Stimulated activated CD8-positive, alpha-beta memory T cell treated with anti-CD3 and anti-CD28 coated beads, Interleukin-4, amount 100 ng/mL, for 24 hours (primary cell): ENCODE data around the gene PAX6.

ENCODE experiments used
- DNase-seq: peaks from one replicate; pipeline ENCODE4 v3.0.0-alpha.2; 2020; ENCODE audit warnings: low read depth

The PAX6 gene

DNA sequence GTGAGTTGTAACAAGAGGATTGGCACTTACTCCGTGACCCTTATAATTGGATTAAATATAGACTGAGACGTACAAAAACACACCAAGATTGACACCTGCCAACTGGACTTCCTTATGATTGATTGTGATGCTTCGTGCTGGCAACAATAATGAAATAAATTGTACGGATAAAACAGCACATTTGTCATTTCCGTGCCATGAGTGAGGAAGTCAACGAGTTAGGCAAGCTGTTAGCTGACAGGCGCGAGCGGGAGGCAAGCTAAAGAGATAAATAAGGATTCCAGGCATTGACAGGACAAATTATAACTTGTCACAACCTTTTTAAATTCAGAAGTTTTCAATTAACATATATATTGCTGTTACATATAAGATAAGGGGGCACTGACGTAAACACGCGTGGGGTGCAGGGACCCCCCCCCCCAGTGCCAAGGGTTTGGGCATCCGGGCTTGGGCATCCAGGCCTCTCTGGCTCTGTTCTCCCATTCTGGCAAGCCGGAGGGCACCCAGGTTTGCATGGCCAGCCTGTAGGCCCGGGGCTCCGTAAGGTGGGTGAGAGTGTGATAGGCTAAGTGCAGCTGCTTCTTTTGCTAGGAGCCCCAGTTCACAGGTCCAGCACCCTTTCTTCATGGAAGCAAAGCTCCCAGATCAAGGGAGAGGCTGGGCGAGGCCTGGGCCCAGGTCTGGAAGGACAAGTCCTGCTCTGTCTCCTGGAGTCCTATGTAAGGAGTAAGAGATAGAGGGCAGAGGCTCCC lies 11.2 kb upstream of the PAX6 start:
- DNase-seq = no peak

DNA sequence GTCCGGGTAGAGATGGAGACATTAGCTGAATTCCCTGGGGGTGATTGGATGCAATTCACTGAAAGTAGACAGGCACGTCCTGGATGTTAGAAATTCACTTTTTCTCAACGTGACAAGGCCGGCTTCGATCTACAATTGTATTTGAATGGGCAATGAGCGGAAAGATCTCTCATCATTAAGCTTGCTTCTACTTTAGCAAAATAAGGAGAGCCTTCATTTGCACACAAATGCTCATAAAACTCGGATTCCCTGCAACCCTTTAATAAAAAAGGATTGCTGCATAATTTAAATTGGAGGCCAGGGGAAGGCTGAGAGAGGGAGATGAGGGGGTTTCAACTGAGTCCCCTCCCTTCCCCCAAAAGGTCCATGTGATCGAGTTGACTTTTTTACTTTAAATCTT lies 10.6 kb upstream of the PAX6 start:
- DNase-seq = no peak

DNA sequence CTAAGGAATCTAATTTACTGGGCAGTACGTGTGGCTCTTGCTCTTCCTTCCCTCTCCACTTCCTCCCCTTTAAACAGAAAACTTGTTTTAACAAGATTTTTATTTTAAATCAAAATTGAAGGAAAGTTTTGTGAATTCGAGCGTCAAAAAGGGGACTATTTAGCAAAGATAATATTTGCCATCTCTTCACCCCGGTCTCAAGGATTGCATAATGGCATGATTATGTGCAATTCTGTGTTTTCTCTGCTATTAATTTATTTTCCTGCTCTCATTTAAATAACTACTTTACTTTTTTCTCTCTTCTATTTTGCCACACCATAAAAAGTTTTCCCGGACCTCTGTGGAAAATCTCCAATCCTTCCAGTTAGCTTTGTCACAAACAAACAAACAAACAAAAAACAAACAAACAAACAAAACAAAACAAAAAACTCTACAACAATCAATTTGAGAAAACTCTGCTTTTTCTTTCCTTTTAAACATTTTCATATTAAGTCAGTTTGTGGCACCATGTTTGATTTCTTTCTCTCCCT lies 10.2 kb upstream of the PAX6 start:
- no peak for DNase-seq

DNA sequence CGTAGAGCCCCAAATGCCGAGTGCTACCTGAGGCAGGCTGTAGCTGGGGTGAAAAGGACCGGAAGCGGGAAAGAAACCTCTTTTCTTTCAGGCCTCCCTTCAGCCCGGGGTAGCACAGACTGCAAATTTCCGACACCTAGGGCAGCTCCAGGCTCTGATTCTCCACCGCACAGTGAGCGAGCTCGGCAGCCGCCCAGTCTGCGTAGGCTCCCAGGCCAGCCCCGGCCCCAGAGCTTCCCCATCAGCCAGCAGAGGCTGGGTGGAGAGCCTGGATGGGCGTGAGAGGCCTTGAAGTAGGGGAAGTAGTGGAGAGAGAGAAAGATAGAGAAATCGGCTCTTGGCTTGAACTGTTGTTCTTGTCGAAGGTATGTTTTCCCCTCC lies 9.3 kb upstream of the PAX6 start:
- no peak for DNase-seq

DNA sequence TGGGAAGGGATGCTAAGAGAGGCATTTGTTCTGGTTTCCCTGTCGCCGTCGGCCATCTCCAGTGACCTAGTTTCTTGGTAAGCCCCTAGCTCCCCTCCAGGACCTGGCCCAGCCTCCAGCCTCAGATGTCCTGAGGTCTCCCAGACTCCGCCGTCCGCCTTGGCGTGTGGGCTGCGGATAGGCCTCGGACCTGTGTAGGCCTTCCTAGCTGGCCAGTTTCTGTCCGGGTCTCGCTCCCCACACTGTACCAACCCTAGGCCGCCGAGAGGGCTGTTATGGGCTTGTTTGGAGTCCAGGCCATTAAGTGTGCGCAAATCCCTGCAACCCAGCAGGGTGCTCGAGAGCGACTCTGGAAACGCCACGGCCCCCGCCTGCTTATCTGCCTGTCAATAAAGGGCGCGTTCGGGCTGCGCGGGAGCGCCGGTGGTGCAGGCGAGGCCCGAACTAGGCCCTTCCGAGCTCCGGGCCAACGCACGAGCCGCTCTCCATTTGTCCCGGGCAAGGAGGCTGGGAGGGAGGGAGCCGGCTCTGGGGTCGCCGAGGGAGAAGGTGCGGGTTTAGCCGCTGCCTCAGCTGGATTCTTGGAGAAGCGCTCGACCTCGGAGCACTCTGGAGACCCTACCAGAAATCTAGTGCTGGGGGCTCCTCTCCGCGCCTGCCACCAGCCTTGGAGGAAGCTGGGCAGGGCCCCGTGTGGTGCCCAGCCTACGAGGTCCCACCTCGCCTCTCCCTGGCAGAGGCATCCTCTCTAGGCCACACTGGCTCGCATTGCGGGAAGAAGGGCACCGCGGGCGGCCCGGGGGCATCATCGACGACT lies 8.7 kb upstream of the PAX6 start:
- DNase-seq = no peak

DNA sequence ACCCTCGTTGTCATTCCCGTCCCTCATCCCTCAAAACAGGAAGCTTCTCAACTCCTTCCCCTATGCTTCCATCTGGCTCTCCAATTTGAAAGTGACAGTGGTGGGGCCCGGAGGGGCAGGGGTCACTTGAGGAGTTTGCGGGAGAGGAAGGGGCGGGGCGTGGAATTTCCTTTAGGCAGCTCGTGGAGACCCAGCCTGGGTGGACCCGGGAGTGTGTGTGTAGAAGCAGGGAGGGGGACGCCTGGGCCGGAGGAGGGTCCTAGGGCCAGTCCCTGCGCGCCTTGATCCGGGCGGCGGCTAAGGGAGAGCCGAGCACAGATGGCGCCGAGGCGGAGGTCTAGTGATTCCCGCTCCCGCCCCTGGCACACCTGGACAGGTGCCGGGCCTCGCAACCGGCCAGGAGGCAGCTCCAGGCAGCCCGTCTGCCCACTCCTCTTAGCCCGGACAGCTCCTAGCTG lies 7.8 kb upstream of the PAX6 start:
- DNase-seq = no peak

DNA sequence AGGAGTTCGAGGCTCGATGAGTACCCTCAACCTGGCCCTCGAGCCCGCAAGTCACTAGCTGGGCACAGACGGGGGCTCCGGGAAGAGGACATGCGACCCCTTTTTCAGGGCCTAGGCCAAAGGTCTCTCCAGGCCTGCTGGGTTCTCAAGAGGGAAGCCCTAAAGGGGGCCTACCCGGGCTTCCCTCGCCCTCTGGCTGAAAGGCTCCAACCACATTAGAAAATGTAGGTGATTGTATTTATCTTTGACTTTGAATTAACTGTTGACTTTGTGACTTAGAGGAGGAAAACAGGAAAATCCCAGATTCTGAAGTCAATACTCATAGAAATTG lies 7.3 kb upstream of the PAX6 start:
- no peak for DNase-seq

DNA sequence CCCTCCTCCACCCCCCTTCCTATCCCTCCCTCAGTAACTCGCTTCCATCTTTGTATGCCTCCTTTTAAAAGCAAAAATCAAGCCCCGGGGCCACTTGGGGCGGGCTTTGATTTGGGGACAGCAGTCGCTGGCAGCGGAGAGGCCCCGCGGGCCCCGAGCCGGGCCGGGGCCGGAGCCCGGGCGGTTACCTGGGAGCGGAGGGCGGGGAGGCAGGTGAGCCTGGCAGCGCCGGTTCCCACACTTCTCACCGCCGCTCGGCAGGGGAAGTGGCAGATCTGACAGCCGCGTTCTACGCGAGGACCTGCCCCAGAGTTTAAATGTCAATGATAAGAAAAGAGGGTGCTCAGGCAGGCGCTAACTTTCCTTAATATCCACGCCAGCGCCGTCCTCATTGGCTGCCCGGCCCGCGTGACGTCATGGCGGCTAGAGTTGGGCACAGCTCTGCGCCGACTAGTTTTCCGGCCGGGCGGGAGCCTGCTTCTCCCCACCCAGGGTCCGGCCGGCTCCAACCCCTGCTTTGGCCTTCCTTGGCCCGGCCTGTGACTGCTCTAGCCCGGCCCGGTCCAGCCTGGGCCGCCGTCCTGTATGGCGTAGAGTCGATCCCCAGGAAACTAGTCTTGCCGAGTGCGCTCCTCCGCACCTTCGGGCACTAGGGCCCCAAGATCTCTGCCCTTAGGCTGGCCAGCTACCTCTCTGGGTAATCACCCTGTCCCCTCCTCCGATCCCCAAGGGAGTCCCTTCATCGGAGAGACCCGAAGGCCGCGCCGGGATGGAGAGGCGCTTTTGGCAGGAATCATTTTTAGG lies 6.7 kb upstream of the PAX6 start:
- no peak for DNase-seq

DNA sequence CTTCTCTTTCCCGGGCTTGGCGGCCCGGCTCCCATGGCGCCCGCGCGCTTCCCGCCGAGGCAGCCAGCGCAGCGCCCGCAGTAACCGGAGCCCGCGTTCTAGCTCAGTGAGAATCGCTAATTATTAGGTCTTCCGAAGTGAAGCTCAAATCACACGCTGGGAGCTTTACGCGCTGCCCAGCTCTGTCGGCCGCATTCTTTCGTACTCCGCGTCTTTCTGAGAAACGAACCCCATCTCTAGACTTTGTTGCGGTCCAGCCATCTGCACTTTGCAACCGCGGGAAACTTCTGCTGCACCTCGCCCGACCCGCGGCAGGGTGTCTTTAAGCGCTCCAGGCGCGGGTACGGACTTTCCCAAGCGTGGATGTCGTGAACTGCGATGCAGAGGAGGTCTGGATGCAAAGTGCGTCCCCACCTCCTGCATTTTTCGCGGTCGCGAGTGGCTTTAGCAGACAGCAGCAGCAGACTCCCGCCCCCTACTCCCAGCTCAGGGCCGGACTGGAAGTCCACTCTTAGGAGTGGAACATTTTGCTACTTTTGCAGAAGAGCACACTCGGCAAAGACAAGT lies 6.0 kb upstream of the PAX6 start:
- no peak for DNase-seq

DNA sequence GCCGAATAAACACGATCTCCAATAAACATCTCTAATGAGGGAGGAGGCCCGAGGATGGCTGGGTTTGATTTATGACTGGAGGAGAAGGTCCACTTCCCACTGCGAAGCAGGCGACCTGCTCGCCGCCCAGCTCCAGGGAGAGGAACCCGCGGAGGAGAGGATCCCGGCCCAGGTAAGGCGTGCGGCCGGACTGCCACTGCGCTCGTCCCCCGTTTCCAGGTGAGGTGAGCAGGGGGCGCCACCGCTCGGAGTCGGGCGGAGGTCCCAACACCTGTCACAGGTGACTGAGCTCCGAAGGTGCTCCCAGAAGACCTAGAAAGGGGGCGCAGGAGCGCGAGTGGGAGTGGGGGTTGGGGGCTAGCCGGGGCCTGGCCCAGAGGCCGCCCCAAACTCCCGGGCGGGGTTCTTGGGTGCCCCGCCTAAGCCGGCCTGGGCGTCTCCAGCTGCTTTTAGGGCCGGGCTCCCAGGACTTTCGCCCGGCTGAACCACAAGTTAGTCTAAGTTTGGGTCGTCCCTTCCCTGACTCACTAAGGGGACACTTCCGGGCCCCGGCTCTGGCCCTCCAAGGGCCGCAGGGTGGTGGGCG lies 5.4 kb upstream of the PAX6 start:
- DNase-seq = no peak

DNA sequence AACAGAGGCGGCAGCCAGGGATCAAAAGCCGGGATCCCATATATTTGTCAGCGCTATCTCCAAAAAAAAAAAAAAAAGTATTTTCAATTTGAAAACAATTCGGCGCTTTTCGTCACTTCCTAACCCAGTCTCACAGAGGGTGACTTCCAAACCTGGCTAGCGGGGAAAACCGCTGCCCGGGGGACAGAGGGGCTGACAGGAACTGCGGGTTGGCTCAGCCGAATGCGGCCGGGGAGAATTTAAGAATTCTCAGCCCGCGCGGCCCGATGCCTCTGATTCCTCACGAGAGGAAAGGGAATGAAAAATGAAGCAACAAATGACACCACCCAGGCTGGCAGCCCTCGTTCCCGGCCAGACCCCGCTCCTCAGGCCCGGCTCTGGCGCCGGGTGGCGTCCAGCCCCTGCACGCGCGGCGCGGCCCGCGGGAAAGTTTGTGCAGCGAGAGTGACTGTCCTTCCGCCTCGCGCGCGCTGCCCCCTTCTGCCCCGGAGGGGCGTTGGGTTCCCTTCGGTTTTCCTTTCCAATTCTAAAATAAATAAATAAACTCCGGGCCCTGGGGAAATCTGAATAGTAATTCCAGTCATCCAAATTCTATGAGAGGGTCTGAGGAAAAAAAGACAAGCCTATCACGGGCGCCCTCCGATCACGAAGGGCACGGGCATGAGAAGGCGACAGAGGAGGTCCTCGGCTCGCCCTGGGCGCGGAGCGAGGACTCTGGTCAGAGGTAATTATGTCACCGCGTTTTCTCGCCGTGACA lies 4.8 kb upstream of the PAX6 start:
- DNase-seq = no peak

DNA sequence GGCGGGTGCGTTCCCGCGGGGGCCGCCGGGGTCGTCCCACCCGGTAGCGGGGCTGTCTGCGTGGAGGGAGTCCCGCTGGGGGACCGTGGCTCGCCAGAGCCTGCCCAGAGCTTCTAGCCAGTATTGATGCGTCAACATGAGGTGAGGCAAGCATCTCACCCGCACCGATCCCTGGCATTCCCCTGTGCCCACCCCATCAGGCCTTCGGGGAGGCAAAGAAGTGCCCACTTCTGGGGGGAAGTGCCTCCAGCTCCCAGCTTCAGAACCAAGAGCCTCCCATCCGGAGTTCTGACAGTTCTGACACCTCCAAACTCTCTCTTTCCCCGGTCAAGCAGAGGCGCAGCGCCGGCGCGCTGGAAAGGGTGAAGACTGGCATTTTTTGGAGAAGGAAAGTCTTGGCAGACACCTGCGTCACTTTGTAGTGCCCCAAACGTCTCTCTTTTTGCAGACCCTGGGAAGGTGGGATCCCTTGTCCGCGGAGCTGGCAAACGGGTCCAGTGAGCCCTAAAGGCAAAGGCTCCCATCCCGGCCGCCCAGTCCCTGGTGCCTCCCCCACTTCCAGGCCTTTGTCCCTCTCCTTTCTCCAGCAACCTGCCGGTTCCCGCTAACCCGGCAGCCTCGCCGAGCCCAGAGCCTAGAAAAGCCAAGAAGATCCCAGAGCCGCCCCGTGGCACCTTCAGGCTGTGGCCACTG lies 3.2 kb upstream of the PAX6 start:
- DNase-seq = no peak

DNA sequence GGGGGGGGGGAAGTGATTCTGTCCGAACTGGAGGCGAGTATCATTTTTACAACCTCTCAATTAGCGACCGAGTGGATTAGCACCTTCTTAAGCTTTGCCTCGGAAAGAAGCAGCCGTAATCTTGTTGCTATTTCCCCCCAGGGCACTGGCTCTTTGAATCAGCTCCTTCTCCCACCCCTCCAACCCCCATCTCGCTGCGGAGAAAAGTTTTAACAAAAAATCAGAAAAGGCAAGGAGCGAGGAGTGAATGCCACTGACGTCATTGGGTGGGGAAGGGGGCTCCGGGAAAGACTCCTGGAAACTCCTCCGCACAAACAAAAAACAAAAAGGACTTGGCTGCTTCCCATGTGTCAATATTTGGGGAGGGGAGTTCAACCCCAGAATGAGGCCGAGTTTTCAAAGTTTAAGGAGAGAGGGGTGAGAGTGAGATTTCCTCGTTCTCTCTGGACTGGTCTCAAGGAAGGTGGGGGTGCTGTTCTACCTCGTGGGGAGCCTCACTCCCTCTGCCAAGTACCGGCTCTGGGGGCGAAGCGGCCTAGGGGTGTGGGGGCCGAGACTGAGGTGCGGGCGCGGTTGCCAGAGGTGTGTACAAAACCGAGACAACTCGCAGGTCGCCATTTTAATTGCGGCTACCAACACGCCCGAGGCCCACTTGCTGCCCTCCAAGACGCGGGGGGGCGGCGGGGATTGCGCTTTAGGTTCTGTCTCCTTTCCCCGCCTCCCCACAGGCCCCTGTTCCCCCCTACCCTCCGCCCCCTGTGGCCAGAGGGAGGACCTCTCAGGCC lies 2.5 kb upstream of the PAX6 start:
- DNase-seq = no peak

DNA sequence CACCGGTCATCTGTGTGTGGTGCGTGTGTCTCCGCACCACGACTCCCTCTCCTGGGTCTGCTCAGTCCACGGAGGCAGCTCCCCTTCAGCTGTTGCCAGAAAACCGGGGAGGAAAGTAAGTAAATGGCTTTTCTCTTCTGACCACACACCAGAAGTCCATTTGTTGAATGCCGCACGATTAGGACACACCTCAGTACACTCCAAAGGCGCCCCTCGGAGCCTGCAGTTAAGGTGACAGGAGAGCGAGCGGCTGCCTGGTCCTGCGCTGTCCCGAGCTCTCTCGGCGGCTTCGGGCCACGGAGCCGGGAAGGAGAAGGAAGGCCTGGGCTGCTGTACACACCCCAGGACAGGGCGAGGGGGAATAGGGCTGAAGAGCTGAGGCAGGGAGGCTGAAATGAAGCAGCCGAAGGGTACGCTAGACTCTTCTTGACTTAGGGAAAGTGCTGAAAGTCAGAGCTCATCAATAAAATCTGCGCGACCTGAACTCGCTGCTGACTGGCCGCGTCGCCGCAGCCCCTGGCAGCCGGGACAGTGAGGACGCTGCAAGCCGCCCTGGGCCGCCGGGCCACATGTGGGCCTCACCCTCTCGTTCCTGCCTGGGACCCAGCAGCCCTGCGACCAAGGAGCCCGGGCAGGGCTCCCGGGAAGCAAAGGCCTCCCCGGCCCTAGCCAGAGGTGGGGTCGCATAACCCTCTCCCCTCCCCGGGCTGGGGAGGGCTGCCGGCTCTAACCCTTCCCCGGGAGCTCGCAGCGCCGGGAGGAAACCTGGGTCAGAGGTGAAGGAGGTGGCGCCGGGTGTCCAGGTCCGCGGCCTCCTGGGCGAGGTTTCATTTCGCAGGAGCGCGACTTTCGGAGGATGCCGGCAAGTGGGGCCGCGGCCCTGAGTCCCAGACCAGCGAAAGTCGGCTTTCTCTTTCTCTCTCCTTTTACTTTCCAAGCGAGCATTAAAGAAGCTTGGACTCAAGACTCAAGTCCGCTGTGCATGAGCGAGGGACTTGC lies 1.6 kb upstream of the PAX6 start:
- DNase-seq = no peak

DNA sequence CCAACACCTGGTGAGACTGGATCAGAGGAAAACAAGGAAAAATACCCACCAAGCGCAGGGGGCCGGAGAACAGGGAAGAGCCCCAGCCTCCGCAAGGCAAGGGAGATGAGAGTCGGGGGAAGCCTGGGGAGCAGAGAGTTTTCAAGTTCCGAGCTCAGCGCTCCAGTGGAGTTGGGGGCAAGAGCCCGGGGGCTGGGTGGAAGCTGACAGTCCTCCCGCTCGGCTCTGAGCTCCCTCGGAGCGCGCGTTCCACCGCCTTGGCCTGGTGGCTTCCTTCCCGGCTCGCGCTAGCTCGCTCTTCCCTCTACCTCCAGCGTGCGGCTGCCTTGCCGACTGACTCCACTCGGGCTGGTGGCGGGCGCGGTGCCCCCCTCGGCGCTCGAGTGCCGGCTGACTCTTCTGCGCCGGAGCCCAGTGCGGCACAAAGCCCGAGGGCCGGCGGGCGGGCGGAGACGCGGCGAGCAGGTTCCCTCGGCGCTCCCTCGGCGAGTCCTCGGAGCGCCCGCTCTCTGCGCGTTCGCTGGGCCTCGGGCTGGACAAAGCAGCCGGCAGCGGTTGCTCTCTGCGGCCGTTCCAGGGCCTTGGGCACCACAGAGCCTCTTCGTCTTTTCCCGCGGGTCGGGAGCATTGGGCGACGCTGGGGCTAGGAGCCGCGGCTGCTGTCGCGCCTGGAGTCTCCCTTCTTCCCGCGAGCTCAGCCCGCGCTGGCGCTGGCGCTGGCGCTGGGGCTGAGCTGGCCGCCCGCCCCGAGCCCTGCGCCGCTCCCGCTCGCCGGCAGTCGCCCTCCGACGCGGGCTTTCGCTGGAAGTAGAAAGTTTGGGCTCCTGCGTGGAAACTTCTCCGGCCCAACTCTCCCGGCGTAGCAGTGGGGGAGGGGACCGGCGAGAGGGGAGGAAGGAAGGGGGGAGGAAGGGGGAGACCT lies 1.0 kb downstream of the PAX6 start:
- no peak for DNase-seq

DNA sequence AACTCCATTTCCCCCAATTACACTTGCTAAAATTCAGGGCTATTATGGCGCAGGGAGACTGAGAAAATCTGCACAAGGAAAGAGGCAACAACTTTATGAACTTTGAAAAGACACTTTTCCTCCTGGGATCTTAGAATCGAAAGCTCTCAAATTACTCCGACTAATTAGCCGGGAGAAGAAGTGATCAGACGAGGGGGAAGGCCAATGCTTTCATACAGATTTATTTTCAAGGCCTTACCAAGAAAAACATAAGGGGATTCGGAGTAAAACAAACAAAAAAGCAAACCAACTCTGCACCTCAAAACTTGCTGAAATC lies 1.6 kb downstream of the PAX6 start:
- no peak for DNase-seq

DNA sequence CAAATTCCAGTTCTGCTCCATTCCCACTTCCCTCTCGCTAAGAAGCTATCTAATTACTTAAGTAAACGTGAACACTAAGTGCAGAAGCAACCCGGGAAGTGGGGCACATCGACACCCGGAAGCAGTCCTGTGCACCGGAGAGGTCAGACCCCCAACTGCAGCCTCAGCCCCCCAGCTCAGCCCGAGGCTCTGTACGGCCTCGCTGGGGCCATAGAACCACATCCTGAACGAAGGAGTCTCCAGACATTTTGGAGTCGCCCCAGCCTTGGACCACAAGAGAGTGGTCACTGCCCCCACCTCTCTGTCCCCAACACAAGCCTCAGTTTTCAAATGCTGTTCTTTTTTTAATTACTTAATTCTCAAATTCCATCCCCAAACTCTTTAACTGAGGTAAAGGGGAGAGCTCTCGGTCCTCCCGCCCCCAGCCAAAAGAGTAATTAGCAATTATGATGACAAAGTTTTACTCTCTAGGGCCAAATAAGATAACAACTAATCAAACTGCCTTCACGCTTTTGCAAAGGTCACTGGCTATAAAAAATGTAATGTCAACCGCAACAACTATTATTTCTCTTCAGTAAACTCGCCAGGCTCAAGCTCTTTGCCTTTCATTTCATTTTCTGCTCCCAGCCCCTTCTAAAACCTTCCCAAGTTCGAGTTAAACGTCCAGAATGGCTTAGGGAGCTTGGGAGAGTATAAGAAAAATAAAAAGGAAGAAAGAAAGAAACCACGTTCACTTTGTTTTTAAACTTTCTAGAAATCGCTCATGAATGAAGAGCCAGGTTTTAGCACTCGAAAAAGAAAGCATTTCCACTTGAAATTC lies 2.2 kb downstream of the PAX6 start:
- DNase-seq = no peak
